ENCODE results near the gene FOXL2.

Gene FOXL2

GRCh38 chr3:138945709-138946662 lies 951 bp downstream of the FOXL2 start:
- DNase-seq (ENCODE audit: low read depth in 2 of 2), result no peak

GRCh38 chr3:138944929-138945708 lies 1.8 kb downstream of the FOXL2 start:
- no peak for DNase-seq (ENCODE audit: low read depth in 2 of 2)

- DNase-seq (ENCODE audit: low read depth in 2 of 2), result no peak
Observed at GRCh38 chr3:138944654-138944928, 2.3 kb downstream of the FOXL2 start.

GRCh38 chr3:138943724-138944653 lies 2.9 kb downstream of the FOXL2 start:
- no peak for DNase-seq (ENCODE audit: low read depth in 2 of 2)

- no peak for DNase-seq (ENCODE audit: low read depth in 2 of 2)
Observed at GRCh38 chr3:138942861-138943623, 3.9 kb downstream of the FOXL2 start.

- no peak for DNase-seq (ENCODE audit: low read depth in 2 of 2)
Observed at GRCh38 chr3:138942271-138942670, 4.7 kb downstream of the FOXL2 start.

GRCh38 chr3:138941259-138941885 lies 5.6 kb downstream of the FOXL2 start:
- no peak for DNase-seq (ENCODE audit: low read depth in 2 of 2)

- DNase-seq (ENCODE audit: low read depth in 2 of 2), result no peak
Observed at GRCh38 chr3:138940446-138940845, 6.5 kb downstream of the FOXL2 start.

GRCh38 chr3:138939561-138940241 lies 7.2 kb downstream of the FOXL2 start:
- no peak for DNase-seq (ENCODE audit: low read depth in 2 of 2)

GRCh38 chr3:138938877-138939560 lies 7.9 kb downstream of the FOXL2 start:
- no peak for DNase-seq (ENCODE audit: low read depth in 2 of 2)

GRCh38 chr3:138938056-138938876 lies 8.7 kb downstream of the FOXL2 start:
- no peak for DNase-seq (ENCODE audit: low read depth in 2 of 2)

- no peak for DNase-seq (ENCODE audit: low read depth in 2 of 2)
Observed at GRCh38 chr3:138937690-138938055, 9.3 kb downstream of the FOXL2 start.

GRCh38 chr3:138936741-138937689 lies 9.9 kb downstream of the FOXL2 start:
- no peak for DNase-seq (ENCODE audit: low read depth in 2 of 2)

GRCh38 chr3:138935863-138936740 lies 10.8 kb downstream of the FOXL2 start:
- peak; percentile 69 to 70 for DNase-seq (ENCODE audit: low read depth in 2 of 2)

GRCh38 chr3:138935505-138935862 lies 11.5 kb downstream of the FOXL2 start:
- DNase-seq (ENCODE audit: low read depth in 2 of 2), result no peak

- no peak for DNase-seq (ENCODE audit: low read depth in 2 of 2)
Observed at GRCh38 chr3:138933981-138934691, 12.8 kb downstream of the FOXL2 start.

Data from stimulated activated CD4-positive, alpha-beta T cell treated with anti-CD3 and anti-CD28 coated beads, Interleukin-1b, Interleukin-23, amount 100 ng/mL, for 4 hours (primary cell).